NCI-H2171 (cell line): Measurements from ENCODE around the gene E2F2.

Experiments used
- DNase-seq: peaks from one replicate; lab custom pipeline; 2025; lab: John Stamatoyannopoulos, UW

E2F2 gene

DNA sequence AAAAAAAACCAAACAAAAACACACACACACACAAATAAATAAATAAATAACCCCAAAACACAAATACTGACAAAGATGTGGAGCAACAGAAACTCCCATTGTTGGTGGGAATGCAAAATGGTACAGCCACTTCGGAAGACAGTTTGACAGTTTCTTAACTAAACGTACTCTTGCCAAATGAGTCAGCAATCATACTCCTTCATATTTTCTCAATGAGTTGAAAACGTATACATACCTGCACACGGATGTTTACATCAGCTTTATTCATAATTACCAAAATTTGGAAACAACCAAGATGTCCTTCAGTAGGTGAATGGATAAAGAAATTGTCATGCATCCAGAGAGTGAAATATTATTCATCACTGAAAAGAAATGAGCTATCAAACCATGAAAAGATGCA, 70.5 kb downstream of the E2F2 start:
- DNase-seq, result no peak

DNA sequence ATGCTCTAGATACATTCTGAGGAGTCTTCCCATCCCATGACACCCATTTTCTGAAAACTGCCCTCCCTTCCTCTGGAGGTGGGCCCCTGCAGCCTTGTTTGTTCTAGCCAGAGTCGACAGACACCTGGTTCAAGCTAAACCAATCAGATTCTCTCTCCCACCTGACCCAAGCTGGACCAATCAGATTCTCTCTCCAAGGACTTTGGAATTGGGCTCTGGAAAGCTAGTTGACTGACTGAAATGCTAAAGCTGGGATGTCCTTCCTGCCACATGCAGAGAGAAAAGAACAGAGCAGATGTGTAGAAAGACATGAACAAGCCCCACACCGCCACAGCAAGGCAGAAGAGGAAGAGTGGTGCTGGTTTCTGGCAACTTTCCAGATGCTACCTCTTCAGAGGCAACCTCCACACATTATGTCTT, 71.7 kb downstream of the E2F2 start:
- DNase-seq, result no peak
